HG02885 (cell line): ENCODE results near the gene COPS9.

Experiments used
- ATAC-seq: cut with Tn5 transposase; IDR thresholded peaks from one replicate; pipeline ENCODE4 v1.9.1; 2021; ENCODE audit warnings: mild to moderate bottlenecking; ENCODE audit not compliant: unreplicated experiment, poor library complexity

The COPS9 gene

DNA sequence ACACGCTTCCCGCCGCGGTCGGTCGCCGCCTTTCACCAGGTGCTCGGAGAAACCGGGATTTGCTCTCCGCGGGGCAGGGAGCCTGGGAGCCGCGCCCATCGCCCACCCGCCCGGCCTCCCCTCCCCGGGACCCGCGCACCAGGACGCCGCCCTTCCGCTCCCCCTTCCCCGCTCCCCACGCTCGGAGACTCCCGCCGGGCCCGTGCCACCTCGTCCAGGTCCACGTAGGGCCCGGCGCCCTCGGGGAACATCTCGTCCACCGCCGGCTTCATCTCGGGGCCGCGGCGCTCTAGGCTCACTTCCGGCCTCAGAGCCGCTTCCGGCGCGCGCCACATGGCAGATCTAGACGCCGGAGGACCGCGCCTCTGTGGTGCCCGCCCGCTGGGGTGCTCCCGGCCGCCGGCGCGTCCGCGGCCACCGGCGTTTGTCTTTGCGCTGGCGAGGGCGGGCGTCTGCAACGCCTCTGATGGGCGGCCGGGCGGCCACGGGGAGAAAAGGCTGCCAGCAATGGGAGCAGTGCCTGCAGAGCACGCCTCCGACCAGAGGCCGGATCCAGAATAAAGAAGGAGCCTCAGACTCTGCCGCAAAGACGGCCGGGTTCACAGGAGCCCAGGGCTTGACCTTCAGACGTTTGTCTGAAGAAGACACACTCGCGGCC, at the start of gene COPS9:
COPS9 (minus strand) TSS at position 293 of the 658 bp plus-strand sequence; CDS start at position 272, 21 bp downstream.
- ATAC-seq, result peak; percentile 89

GRCh38 chr2:240184656-240185055, 48.6 kb upstream of the COPS9 start:
- no peak for ATAC-seq

DNA sequence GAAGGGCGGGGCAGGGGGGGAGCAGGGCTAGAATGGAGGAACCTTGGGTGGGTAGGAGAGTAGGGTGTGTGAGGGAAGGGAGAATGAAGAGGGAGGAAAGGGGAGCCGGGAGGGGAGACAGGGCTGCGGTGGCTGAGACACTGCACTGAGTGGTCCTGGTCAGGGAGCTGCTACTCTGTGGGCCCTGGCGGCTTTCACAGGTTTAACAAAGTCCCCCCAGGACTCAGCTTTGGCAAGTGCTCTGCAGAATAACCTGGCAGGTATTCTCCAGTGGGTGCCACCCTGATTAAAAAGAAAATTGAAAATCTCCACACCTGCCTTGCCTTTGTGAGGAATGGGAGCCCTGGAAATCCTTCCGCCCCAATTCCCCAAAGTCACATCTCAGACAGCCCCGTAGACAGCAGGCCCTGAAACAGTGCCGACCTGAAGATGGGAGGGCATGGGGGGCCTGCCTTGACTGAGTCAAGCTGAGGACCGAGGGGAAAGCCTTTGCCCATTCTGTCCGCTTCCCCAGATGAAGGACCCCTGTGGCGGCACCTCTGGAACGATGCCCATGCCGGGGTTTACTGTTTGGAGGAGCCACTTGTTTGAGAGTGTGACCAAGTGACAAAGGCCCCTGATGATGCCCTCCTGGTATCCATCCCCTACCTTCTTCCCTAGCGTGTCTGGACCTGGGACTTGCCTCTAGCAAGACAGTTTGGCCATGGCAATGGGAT, 47.9 kb upstream of the COPS9 start:
- ATAC-seq, result no peak

DNA sequence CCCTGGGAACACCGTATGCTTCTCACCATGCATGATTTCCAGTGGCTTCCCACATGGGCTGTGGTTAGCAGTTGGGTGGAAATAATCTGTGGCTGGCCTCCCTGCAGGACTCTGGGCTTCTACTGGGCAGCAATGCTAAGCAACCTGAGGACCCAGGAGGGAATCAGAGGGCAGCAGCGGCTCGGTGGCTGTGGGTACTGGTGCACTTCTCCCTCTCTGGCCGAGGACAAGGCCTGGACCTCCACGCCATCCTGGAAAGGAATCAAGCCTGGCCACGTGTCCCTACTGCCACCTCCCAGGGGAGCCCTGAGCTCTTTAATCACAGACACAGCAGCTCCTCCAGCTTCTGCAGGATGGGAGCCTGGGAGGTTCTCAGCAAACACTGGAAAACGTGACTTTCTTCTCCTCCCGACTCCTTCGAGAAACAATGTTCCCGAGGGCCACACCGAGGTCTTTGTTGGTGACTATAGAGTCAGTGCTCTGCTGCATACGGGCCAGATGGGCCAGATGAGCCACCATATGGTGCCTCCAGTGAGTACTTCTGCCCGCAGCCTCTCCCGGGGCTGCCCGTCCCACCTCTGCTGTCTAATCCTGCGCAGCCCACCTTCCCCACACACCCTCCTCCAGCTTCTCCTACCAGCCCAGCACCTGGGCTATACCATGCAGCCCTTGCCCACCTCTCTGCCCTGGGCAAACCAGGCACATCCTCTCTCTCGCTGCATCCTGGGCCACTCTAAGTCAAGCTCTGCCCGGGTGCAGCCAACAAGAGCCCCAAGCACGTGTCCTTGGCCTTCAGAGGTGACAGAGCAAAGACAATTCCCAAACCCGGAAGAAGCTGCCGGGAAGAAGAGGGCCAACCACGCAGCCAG, 47.1 kb upstream of the COPS9 start:
- ATAC-seq, result no peak

DNA sequence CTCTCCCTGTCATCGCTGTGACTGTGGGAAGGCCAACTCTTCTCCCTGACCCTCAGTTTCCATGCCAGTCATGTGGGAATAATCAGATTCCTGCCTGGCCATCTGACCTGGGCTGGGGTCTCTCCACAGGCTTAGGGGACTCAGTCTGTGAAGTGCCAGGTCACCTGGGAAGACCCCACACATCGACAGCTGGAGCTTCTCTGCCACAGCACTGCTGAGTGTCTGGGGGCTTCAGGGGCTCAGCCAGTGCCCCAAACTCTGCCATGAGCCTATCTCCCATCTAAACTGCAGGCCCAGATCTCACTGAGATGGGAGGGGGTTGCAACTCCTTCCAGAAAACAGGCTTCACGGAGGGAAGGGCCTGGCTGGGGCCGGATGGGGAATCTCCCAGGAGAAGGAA, 46.4 kb upstream of the COPS9 start:
- no peak for ATAC-seq

DNA sequence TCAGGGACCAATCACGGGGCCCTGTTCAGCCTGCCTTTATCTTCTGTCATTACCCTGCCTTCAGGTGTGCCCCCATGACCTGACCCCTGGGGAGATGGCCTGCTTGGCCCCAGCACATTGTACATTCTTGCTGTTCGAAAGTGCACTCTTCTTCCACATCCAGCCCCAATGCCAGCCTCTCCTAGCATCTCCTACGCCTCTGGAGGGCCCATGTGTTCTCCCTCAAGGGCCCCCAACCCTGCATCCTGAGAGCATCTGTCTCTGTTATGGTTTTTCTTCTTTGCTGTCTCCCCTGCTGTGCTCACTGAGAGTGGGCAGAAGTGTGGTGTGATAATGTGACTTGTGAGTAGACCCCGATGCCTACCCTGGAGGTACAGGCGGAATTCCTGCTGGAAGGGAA, 45.9 kb upstream of the COPS9 start:
- no peak for ATAC-seq

DNA sequence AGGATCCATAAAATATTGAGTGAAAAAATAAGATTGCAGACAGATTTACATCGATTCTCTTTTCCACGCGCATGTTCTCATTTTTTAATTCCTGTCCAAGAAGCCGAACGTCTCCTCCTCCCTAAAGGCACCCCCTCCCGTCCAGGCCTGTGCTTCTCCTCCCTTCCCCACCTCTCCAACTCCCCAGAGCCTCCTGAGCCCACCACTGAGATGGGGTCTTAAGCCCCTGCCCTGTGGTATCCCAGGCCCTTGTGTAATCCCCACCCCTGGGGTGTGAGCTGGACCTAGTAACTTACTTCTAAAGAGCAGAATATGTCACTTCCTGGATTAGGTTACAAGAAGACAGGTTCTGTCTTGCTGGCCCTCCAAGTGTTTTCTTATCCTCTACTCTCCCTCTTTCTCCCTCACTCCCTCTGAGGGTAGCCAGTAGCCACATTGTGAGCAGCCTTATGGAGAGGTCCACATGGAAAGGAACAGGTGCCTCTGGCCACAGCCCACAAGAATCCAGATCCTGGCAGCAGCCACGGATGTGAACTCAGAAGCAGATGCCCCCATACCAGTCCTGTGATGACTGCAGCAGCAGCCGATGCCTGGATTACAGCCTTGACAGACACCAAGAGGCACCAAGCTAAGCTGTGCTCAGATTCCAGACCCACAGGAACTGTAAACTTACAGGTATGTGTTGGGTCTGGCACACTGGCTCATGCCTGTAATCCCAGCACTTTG, 44.0 kb upstream of the COPS9 start:
- no peak for ATAC-seq

DNA sequence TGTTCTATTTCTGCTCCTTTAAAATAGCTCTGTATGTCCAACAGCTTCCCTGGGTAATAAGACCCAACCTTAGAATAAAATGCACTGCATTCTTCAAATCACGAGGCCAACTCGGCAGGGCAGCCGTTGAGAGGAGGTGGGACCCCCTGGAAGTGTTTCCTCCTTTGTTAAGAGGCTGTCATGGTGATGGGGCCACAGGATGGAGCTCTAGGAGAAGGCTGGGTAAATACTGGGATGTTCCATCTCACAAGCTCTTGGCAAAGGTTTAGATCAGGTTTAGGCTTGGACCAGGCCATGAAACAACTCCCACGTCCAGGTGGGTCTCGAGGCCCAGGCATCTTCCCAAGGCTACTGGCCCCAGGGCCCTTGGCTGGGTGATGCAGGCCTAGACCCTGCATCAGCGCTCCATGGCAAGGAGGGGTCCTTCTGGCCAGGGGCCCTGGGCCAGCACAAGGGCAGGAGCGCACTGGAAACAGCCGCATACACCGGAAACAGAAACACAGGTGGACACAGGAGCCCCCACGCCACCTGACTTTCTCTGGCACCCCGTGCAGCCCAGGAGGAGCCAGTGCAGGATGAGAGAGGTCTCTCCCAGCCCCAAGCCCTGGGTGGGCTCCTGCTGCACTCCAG, 43.2 kb upstream of the COPS9 start:
- ATAC-seq, result no peak

GRCh38 chr2:240178564-240178963, 42.5 kb upstream of the COPS9 start:
- no peak for ATAC-seq

DNA sequence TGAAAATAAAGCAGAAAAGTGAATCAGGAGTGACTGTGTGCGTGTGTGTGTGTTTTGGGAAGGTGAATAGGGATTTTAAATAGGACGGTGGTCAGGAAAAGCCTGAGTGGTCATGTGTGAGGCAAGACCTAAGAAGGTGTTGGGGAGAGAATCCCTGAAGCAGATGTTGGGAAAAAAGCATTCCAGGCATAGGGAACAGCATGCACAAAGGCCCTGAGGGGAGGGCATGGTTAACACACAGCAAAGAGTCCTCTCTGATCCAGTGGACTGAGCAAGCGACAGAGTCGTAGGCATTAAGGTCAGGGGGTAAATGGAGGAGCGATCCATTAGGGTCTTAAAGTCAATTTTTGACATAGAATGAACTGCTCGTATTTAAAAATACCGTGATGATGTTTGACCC, 38.4 kb upstream of the COPS9 start:
- no peak for ATAC-seq

DNA sequence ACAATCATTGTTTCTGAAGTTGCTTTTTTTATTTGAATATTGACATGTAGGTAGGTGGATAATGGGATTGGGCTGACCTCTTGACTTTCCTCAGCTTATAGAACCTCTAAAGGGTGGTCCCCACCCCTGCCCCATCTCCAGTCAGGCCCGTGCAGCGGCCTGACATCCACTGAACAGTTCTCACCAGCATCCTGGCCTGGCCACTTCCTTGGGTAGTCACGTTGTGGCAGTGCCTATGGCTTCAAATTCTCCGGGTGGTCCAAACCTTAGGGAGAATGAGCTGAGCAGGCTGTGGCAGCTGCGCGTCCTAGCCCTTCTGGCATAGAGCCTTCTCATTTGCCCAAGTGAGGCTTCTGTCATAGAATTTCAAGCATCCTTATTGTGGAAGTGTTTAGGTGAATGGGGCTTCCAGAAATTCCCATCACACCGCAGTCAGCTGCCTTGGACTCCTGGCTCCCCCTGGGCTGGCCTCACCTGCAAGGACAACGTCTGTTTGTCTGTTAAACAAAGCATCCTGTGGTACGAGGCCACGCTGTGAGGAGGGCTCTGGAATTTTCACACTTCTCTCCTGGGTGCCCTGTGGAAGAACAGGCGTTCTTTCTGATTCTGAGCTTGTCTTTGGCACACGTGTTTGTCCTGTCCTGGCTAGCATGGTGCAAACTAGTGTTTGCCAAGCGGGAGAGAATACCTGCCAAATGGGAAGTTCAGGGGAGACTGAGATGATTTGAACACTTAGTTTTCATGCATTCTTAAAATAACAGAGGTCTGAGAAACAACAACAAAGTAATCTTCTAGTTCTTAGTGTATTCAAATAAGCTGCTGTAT, 36.2 kb upstream of the COPS9 start:
- ATAC-seq, result no peak

DNA sequence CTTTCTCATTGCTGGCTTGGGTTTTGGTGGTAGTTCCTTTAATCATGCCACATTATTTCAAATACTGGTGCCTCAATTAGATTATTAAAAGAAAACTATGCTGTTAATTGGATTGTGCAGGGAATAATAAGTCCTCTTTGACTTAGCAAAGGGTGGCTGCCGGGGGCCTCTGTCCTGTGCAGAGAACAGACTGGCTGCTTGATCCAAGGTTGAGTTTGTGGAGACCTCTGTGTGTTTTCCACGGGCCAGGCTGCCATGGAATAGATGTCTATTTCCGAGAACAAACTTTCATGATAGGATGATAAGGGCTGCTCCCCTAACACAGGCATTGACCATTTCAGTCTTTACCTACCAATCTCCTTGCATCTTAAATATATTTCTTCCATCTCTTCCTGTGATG, 34.8 kb upstream of the COPS9 start:
- ATAC-seq, result no peak

- ATAC-seq, result no peak
These were observed 34.2 kb upstream of the COPS9 start for GRCh38 chr2:240170354-240170735.

DNA sequence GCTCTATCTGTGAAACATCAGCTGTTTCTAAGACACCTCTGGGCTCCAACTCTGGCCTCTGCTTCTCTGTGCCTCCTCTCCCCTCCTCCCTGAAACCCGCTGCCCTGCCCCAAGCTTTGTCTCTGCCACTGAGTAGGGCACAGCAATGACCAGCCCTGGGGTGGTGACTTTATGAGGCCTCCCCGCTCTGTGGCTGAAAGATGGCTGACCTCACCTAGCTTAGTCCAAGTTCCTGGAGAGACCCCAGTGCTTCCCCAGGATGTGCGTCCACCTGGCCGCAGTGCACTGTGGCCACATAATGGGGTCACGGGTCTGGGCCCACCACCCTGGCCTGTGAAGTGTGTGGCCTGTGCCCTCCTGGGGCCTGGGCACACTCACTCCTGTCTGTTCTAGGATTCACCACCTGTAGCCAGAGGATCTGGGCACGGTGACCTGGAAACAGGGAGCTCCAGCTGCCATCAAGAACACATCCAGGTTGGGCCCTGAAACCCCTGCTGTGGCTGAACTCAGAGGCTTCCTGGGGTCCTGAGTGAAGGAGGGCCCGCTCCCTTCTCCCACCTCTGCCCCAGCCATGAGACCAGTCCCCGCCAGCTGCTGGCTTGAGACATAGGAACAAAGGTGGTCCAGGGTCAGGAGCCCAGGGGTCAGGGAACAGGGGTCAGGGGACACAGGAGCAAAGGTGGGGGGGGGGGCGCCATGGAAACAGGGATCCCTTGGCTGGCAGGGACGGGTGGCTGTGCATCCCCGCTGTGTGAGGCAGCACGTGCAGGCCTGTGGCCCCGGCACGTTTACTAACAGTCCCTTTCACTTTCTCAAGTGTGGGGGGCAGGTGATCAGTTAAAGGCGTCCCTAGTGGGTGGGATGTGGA, 33.6 kb upstream of the COPS9 start:
- ATAC-seq, result no peak

DNA sequence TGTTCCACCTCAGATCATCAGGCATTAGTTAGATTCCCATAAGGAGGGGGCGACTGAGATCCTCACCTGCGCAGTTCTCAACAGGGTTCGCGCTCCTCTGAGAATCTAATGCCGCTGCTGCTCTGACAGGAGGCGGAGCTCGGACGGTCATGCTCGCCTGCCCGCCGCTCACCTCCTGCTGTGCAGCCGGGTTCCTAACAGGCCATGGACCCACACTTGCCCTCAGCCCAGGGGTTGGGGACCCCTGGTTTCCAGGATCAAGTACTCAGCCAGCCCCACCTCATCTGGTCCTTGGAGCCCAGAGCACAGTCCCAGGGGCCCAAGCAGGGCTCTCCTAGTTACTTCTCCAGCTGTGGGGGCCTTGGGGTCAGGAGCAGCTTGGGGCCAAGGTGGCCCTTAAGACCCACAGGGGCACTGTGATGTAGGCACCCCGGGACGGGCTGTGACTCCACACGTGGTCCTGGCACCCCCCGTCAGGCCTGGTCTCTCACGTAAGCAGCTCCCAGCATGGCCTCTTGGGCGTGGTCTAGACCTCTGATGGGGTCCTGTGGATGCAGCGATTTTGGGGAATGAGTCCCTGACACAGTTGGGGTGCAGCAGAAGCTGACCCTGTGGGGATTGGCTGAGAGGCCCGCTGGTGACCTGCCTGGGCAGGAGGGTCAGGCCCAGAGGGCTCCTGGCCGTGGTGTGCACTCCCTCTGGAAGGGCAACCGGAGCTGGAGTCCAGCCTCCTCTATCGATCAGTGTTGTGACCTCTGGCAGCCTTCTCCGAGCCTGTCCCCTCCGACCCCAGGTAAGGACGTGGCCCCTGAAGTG, 32.6 kb upstream of the COPS9 start:
- ATAC-seq, result no peak

DNA sequence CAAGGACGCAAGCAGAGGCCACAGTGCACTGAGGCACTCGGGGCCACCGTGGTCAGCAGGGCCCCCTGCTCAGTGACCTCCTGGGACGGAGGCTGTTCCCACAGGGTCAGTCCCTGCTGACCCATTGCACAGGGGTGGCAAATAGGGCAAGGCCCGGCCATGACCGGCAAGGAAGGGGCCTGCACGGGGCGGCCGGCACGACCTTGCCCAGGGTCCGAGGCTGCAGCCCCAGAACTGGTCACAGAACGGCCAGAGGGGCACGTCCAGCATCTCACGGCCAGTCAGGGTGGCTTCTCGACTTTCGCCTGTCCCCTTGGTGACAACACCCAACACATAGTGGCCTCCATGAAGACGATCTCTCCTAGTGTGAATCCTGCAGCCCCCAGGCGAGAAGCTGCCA, 31.9 kb upstream of the COPS9 start:
- no peak for ATAC-seq

GRCh38 chr2:240167588-240167880, 31.4 kb upstream of the COPS9 start:
- ATAC-seq, result no peak
